Measurements from ENCODE around the gene SUFU. TPM values are rescaled to one million over a fixed set of nuclear protein-coding genes. Genes with fewer than 3 reads are reported as not detected.

SUFU gene
- total RNA-seq, 1 experiment from 2014 or later: 1.8 TPM

DNA sequence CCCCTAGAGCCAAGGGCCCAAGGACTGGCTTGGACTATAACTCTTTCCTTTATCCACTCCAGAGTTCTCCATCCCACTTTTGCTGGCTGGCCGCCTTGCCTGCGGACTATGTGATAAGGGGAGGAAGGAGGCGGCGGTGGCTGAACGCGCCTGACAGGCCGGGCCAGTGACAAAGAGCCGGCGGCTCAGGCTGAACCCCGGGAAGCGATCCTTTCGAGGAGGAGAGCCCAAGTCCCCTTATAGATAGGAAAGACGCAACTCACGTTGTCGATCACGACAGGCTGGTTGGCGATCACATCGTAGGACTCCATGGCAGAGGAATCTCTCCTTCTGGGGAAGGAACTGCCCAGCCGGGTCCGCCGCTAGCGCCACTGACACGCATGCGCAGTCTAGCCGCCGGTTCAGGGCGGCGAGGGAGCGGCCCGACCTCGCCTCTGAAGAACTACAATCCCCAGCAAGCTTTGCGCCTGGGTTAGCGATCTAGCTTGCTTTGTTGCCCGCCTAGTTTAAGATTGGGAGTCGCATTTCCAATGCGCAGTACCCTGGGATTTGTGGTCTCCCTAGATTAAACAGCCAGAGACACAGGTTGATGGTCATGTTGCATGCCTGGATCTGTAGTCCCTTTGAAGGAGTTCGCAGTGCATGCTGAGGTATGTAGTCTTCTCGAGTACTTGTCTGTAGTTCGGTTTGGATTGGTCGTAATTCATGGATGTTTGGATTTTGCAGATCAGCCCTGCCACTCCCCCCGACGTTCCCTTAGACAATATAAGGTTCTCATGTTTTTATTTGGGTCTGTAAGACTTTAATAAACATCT lies 1.2 kb upstream of the SUFU start, which contains the start of gene ACTR1A:
ACTR1A (minus strand) TSS at position 376 of the 815 bp plus-strand sequence; CDS start at position 311, 65 bp downstream.
- peak; percentile 99 for DNase-seq (ENCODE audit: low read depth, low spot score)
- in situ Hi-C loops (cut with HindIII; ENCODE audit: low pct_unique_long_range_greater_than_20kb, low sequenced_read_pairs): loop anchor here (10.0 kb wide), 1 partner anchor 72 kb away; no protein-coding TSS in a partner anchor

- peak; percentile 36 for DNase-seq (ENCODE audit: low read depth, low spot score)
- in situ Hi-C loops (cut with HindIII; ENCODE audit: low pct_unique_long_range_greater_than_20kb, low sequenced_read_pairs): loop anchor here (10.0 kb wide), 1 partner anchor 70 kb away; no protein-coding TSS in a partner anchor
These were observed 605 bp downstream of the SUFU start for GRCh38 chr10:102504179-102504975.

DNA sequence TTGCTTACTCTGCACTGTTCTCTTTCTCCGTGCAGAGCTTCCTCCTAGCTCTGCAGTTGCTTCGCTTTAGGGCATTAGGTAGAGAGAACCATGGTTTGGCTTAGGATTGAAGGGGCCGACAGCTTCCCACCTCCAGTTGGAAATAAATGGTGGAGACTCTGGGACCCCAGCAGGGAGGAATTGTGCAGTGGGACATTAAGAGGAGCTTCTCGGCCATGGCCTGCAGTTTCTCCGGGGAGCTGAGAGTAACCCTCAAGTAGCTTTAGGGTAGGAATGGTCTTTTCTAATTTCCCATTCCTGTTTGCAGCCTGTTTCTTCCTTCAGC lies 1.2 kb downstream of the SUFU start:
- in situ Hi-C loops (cut with HindIII; ENCODE audit: low pct_unique_long_range_greater_than_20kb, low sequenced_read_pairs): loop anchor here (10.0 kb wide), 1 partner anchor 70 kb away; no protein-coding TSS in a partner anchor
- DNase-seq (ENCODE audit: low read depth, low spot score): no peak

- in situ Hi-C loops (cut with HindIII; ENCODE audit: low pct_unique_long_range_greater_than_20kb, low sequenced_read_pairs): loop anchor here (10.0 kb wide), 1 partner anchor 69 kb away; no protein-coding TSS in a partner anchor
- no peak for DNase-seq (ENCODE audit: low read depth, low spot score)
These were observed 1.8 kb downstream of the SUFU start for GRCh38 chr10:102505462-102506115.

DNA sequence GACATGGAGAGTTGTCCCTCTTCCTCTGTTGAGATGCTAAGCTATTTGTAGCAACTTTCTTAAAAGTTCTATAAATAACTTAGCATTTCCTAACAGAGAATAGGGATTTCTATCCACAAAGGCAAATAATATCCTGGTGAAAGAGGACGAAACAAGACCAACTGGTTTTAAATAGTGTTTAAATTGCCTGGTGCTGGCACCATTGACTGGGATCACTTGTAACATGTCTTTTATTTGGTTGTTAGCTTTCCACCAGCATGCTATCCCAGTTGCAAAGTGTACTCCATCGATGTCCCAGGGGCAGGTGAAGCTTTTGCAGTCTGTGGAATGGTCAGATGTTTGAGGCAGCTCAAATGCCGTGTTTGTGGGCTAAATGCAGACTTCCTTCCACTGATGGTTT lies 3.7 kb downstream of the SUFU start:
- in situ Hi-C loops (cut with HindIII; ENCODE audit: low pct_unique_long_range_greater_than_20kb, low sequenced_read_pairs): loop anchor here (10.0 kb wide), 1 partner anchor 67 kb away; no protein-coding TSS in a partner anchor

DNA sequence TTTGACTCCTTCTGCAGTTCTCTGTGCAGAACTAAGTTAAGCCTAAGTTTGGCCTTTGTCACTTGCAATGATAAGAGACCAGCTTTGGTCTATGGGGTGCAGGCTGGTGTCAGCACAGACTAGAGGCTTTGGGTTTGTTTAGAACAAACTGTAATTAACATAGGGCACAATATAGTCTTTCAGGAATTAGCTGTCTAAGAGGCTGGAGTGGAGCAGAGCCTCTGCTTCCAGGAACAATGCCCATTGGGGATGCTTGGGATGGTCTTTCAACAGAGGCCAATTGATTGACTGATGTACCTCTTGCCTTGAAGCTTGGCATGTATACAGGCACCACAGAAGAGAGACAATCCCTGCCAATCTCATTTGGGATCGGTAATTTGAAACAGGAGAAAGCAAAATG lies 4.7 kb downstream of the SUFU start:
- in situ Hi-C loops (cut with HindIII; ENCODE audit: low pct_unique_long_range_greater_than_20kb, low sequenced_read_pairs): loop anchor here (10.0 kb wide), 1 partner anchor 66 kb away; no protein-coding TSS in a partner anchor
- no peak for DNase-seq (ENCODE audit: low read depth, low spot score)

More for the DNA sequence above, 3.7 kb downstream of the SUFU start:
- DNase-seq (ENCODE audit: low read depth, low spot score): no peak

- in situ Hi-C loops (cut with HindIII; ENCODE audit: low pct_unique_long_range_greater_than_20kb, low sequenced_read_pairs): loop anchor here (10.0 kb wide), 1 partner anchor 65 kb away; no protein-coding TSS in a partner anchor
- DNase-seq (ENCODE audit: low read depth, low spot score): no peak
These were observed 5.6 kb downstream of the SUFU start for GRCh38 chr10:102509387-102509786.

DNA sequence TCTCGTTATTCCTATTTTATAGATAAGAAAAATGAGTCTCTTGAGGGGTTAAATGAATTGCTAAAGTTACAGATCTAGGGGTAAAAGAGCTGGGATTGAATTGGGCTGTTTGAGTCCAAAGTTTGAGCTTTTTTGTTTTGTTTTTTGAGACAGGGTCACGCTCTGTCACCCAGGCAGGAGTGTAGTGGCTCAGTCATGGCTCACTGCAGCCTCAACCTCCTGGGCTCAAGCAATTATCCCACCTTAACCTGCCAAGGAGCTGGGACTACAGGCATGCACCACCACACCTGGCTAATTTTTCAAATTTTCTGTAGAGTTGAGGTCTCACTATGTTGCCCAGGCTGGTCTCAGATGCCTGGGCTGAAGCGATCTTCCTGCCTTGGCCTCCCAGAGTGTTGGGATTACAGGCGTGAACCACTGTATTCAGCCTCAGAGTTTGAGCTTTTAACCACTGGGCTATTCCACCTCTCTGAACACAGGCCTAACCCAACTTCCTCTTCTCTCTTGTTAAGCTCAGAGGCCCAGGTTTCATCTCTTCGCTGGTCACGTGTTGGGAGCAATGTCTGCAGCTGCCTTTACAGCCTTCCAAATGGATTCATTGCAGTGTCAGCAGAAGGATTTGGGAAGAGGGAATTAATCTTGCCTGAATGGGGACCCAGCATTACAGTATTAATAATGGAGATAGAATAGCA lies 8.0 kb downstream of the SUFU start:
- DNase-seq (ENCODE audit: low read depth, low spot score): no peak
- in situ Hi-C loops (cut with HindIII; ENCODE audit: low pct_unique_long_range_greater_than_20kb, low sequenced_read_pairs): no loop called here

GRCh38 chr10:102514487-102515311 lies 10.9 kb downstream of the SUFU start:
- DNase-seq (ENCODE audit: low read depth, low spot score): no peak
- in situ Hi-C loops (cut with HindIII; ENCODE audit: low pct_unique_long_range_greater_than_20kb, low sequenced_read_pairs): no loop called here

- in situ Hi-C loops (cut with HindIII; ENCODE audit: low pct_unique_long_range_greater_than_20kb, low sequenced_read_pairs): no loop called here
- no peak for DNase-seq (ENCODE audit: low read depth, low spot score)
These were observed 12.0 kb downstream of the SUFU start for GRCh38 chr10:102515724-102516123.

DNA sequence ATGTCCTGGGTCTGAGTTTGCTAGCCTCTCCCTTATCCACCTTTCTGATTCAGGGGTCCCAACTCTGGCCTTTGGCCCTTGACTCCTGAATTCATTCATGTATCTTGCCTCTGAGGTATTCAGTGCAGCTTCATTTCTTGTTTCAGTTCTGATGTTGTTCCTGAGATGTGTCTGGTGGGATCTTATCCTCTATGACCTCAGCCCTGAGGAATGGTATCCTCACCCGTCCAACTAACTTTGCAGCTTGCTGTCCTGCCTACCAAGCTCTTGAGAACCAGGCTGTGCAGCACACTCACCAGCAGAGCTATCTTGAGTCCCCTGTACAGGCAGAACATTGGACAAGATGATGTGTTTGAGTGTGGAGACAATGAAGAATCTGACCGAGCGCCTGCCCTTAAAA lies 13.8 kb downstream of the SUFU start:
- in situ Hi-C loops (cut with HindIII; ENCODE audit: low pct_unique_long_range_greater_than_20kb, low sequenced_read_pairs): no loop called here
- no peak for DNase-seq (ENCODE audit: low read depth, low spot score)

DNA sequence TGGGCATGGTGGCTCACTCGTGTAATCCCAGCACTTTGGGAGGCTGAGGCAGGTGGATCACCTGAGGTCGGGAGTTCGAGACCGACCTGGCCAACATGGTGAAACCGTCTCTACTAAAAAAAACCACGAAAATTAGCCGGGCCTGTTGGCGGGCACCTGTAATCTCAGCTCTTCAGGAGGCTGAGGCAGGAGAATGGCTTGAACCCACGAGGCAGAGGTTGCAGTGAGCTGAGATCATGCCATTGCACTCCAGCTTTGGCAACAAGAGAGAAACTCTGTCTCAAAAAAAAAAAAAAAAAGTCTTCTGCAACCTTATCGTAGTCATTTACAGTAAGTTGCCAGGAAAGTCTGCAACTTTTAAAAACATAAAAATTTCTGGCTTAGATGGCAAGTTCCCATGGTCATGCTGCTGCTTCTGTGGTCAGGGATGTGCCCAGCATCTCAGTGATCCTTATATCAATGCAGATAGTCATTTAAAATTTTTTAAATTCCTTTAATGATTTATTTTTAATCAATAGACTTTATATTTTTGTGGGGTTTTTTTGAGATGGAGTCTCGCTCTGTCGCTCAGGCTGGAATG lies 15.6 kb downstream of the SUFU start:
- in situ Hi-C loops (cut with HindIII; ENCODE audit: low pct_unique_long_range_greater_than_20kb, low sequenced_read_pairs): no loop called here
- no peak for DNase-seq (ENCODE audit: low read depth, low spot score)

GRCh38 chr10:102522874-102523249 lies 19.1 kb downstream of the SUFU start:
- DNase-seq (ENCODE audit: low read depth, low spot score): no peak
- in situ Hi-C loops (cut with HindIII; ENCODE audit: low pct_unique_long_range_greater_than_20kb, low sequenced_read_pairs): no loop called here

GRCh38 chr10:102523250-102524029 lies 19.7 kb downstream of the SUFU start:
- in situ Hi-C loops (cut with HindIII; ENCODE audit: low pct_unique_long_range_greater_than_20kb, low sequenced_read_pairs): no loop called here
- peak; percentile 37 for DNase-seq (ENCODE audit: low read depth, low spot score)

- no peak for DNase-seq (ENCODE audit: low read depth, low spot score)
- in situ Hi-C loops (cut with HindIII; ENCODE audit: low pct_unique_long_range_greater_than_20kb, low sequenced_read_pairs): no loop called here
These were observed 21.0 kb downstream of the SUFU start for GRCh38 chr10:102524746-102525145.

GRCh38 chr10:102527546-102527945 lies 23.8 kb downstream of the SUFU start:
- in situ Hi-C loops (cut with HindIII; ENCODE audit: low pct_unique_long_range_greater_than_20kb, low sequenced_read_pairs): no loop called here
- DNase-seq (ENCODE audit: low read depth, low spot score): no peak
